Measurements from ENCODE around the gene ART3.
A peak's percentile ranks its signal among the peaks of the same experiment; 100 is the strongest.
"Not testable (repeated sequence)": the region's sequence is repeated elsewhere in the genome, so short reads cannot be mapped to it uniquely, and the experiment has no call there.

ART3 gene, protein sequence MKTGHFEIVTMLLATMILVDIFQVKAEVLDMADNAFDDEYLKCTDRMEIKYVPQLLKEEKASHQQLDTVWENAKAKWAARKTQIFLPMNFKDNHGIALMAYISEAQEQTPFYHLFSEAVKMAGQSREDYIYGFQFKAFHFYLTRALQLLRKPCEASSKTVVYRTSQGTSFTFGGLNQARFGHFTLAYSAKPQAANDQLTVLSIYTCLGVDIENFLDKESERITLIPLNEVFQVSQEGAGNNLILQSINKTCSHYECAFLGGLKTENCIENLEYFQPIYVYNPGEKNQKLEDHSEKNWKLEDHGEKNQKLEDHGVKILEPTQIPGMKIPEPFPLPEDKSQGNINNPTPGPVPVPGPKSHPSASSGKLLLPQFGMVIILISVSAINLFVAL

GRCh38 chr4:76074468-76074867 is at the start of gene ART3:
Gene ART3, plus strand, starts transcription at chr4:76074709. Its CDS starts 1,181 bp downstream, at chr4:76075890.
- H3K9me3 Mint-ChIP-seq = no peaks in the 10 kb centered on the region
- no peak for ATAC-seq
- no peaks in the 10 kb centered on the region for H3K36me3 Mint-ChIP-seq
- H3K4me3 Mint-ChIP-seq = no peak within 1 kb of the TSS
- DNase-seq (ENCODE audit: low spot score in 2 of 2) = no peak
- H3K27ac Mint-ChIP-seq = no peak within 1 kb of the TSS
- H3K4me1 Mint-ChIP-seq = no peaks in the 10 kb centered on the region

- no peak overlapping the region for H3K27ac Mint-ChIP-seq
- H3K9me3 Mint-ChIP-seq = no peaks in the 10 kb centered on the region
- no peaks in the 10 kb centered on the region for H3K36me3 Mint-ChIP-seq
- ATAC-seq (no peak), DNase-seq (ENCODE audit: low spot score in 2 of 2) (no peak)
- peaks cover 15% of the 10 kb centered on the region for H3K4me1 Mint-ChIP-seq
- no peak overlapping the region for H3K4me3 Mint-ChIP-seq
Measured at GRCh38 chr4:76028350-76028765, 46.2 kb upstream of the ART3 start.

DNA sequence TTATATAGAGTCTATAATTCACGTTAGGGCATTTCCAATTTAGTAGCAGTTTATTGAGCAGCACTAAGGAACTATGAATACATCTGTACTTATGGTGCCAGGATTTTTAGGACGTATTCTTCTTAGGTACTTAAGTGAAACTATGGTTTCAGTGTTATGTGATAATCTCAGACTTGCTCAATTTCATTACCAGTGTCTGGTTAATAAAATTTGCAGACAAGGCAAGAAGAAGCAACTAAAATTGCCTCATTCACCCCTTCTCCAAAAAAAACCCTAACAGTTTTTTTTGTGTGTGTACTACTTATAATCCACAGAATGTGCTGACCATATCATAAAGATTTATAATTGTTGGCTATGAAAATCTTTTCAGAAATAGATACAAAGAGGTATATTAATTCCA is 45.2 kb upstream of the ART3 start:
- Mint-ChIP-seq H3K4me1 (peaks cover 9% of the 10 kb centered on the region), H3K9me3 (no peaks in the 10 kb centered on the region), H3K36me3 (no peaks in the 10 kb centered on the region), H3K27ac (no peak overlapping the region), H3K4me3 (no peak overlapping the region)
- ATAC-seq = no peak
- DNase-seq (ENCODE audit: low spot score in 2 of 2) = no peak

- no peaks in the 10 kb centered on the region for H3K4me1 Mint-ChIP-seq
- no peak for DNase-seq (ENCODE audit: low spot score in 2 of 2)
Measured at GRCh38 chr4:76035141-76035540, 39.4 kb upstream of the ART3 start.

GRCh38 chr4:76035799-76036380 is 38.6 kb upstream of the ART3 start, which contains the start of gene CXCL11:
Gene CXCL11, minus strand, starts transcription at chr4:76036070. Its CDS starts 83 bp downstream, at chr4:76035987.
- Mint-ChIP-seq H3K4me1 (no peaks in the 10 kb centered on the region), H3K9me3 (no peaks in the 10 kb centered on the region), H3K4me3 (no peak within 1 kb of the TSS), H3K36me3 (no peaks in the 10 kb centered on the region), H3K27ac (no peak within 1 kb of the TSS)
- DNase-seq (ENCODE audit: low spot score in 2 of 2) = no peak
- ATAC-seq = no peak

More at GRCh38 chr4:76035141-76035540, 39.4 kb upstream of the ART3 start:
- Mint-ChIP-seq H3K4me3 (no peak overlapping the region), H3K9me3 (no peaks in the 10 kb centered on the region), H3K27ac (no peak overlapping the region), H3K36me3 (no peaks in the 10 kb centered on the region)
- ATAC-seq = no peak

GRCh38 chr4:76036855-76037254 is 37.7 kb upstream of the ART3 start:
- Mint-ChIP-seq H3K4me3 (no peak overlapping the region), H3K9me3 (no peaks in the 10 kb centered on the region), H3K4me1 (no peaks in the 10 kb centered on the region), H3K36me3 (no peaks in the 10 kb centered on the region), H3K27ac (no peak overlapping the region)
- DNase-seq (ENCODE audit: low spot score in 2 of 2) (peak in 1 of 2 donors; percentile 42), ATAC-seq (no peak)

DNA sequence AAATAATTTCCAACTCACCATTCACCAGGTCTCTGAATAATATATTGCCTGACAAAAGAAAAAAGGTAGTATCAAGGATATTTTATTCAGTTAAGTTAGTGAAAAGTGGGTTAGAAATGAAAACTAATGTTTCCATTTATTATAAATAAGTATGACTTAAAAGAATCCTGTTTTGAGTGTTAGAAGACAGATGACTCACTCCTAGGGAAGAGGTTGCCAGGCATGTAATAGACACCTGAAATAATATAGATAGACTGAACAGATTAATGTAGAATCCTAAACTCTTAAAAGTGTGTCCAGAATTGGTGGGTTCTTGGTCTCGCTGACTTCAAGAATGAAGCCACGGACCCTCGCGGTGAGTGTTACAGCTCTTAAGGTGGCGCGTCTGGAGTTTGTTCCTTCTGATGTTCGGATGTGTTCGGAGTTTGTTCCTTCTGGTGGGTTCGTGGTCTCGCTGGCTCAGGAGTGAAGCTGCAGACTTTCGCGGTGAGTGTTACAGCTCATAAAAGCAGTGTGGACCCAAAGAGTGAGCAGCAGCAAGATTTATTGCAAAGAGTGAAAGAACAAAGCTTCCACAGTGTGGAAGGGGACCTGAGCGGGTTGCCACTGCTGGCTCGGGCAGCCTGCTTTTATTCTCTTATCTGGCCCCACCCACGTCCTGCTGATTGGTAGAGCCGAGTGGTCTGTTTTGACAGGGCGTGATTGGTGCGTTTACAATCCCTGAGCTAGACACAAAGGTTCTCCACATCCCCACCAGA is 32.1 kb upstream of the ART3 start:
- peaks cover 12% of the 10 kb centered on the region for H3K4me1 Mint-ChIP-seq
- peak overlapping the region; percentile 84 for H3K27ac Mint-ChIP-seq
- not testable (repeated sequence) for H3K9me3 Mint-ChIP-seq; H3K36me3 Mint-ChIP-seq; DNase-seq (ENCODE audit: low spot score in 2 of 2)
- peak overlapping the region; percentile 58 for H3K4me3 Mint-ChIP-seq
- ATAC-seq = peak; percentile 96

- peaks cover 12% of the 10 kb centered on the region for H3K4me1 Mint-ChIP-seq
- not testable (repeated sequence) for H3K4me3 Mint-ChIP-seq; H3K36me3 Mint-ChIP-seq; H3K9me3 Mint-ChIP-seq; H3K27ac Mint-ChIP-seq; ATAC-seq; DNase-seq (ENCODE audit: low spot score in 2 of 2)
Measured at GRCh38 chr4:76043306-76043705, 31.2 kb upstream of the ART3 start.

- H3K9me3 Mint-ChIP-seq; DNase-seq (ENCODE audit: low spot score in 2 of 2); ATAC-seq; H3K4me3 Mint-ChIP-seq; H3K36me3 Mint-ChIP-seq; H3K27ac Mint-ChIP-seq: not testable (repeated sequence)
- peaks cover 12% of the 10 kb centered on the region for H3K4me1 Mint-ChIP-seq
Measured at GRCh38 chr4:76044686-76045085, 29.8 kb upstream of the ART3 start.

GRCh38 chr4:76049860-76050416 is 24.6 kb upstream of the ART3 start:
- H3K27ac Mint-ChIP-seq; H3K9me3 Mint-ChIP-seq; H3K4me1 Mint-ChIP-seq; DNase-seq (ENCODE audit: low spot score in 2 of 2); ATAC-seq; H3K4me3 Mint-ChIP-seq; H3K36me3 Mint-ChIP-seq: not testable (repeated sequence)

DNA sequence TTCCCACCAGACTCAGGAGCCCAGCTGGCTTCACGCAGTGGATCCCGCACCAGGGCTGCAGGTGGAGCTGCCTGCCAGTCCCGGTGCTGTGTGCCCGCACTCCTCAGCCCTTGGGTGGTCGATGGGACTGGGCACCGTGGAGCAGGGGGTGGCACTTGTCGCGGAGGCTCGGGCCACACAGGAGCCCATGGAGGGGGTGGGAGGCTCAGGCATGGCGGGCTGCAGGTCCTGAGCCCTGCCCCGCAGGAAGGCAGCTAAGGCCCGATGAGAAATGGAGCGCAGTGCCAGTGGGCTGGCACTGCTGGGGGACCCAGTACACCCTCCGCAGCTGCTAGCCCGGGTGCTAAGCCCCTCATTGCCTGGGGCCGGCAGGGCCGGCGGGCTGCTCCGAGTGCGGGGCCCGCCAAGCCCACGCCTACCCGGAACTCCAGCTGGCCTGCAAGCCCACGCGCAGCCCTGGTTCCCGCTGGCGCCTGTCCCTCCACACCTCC is 23.9 kb upstream of the ART3 start:
- H3K27ac Mint-ChIP-seq; H3K36me3 Mint-ChIP-seq; H3K4me3 Mint-ChIP-seq; ATAC-seq; H3K4me1 Mint-ChIP-seq; DNase-seq (ENCODE audit: low spot score in 2 of 2); H3K9me3 Mint-ChIP-seq: not testable (repeated sequence)

GRCh38 chr4:76053730-76054129 is 20.8 kb upstream of the ART3 start:
- H3K36me3 Mint-ChIP-seq = peaks cover 5% of the 10 kb centered on the region
- no peak overlapping the region for H3K4me3 Mint-ChIP-seq
- peaks cover 30% of the 10 kb centered on the region for H3K4me1 Mint-ChIP-seq
- H3K9me3 Mint-ChIP-seq = no peaks in the 10 kb centered on the region
- ATAC-seq (no peak), DNase-seq (ENCODE audit: low spot score in 2 of 2) (no peak)
- H3K27ac Mint-ChIP-seq = no peak overlapping the region

DNA sequence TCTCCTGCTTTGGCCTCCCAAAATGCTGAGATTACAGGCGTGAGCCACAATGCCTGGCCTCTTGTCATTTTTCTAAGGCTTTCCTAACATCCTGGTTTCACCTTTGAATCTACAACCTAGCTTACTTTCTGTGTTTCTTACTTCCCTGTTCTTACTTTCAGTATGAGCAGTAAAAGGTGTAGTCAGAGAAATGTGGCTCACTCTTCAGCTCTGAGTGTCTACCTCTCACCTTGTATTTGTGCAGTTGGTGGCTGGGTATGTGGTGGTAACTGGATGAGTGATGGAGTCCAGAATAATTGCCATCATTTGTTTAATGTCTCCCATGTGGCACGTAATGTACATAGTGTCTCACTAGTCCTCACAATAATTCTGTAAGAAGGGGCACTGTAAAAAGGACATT is 19.5 kb upstream of the ART3 start:
- H3K4me3 Mint-ChIP-seq = peak overlapping the region; percentile 10
- H3K9me3 Mint-ChIP-seq = no peaks in the 10 kb centered on the region
- peak in 1 of 2 donors; percentile 60 for DNase-seq (ENCODE audit: low spot score in 2 of 2)
- H3K36me3 Mint-ChIP-seq = peaks cover 5% of the 10 kb centered on the region
- H3K4me1 Mint-ChIP-seq = peaks cover 42% of the 10 kb centered on the region
- peak; percentile 90 for ATAC-seq
- H3K27ac Mint-ChIP-seq = peak overlapping the region; percentile 77

- H3K36me3 Mint-ChIP-seq = peaks cover 5% of the 10 kb centered on the region
- H3K4me3 Mint-ChIP-seq = peak overlapping the region; percentile 10
- peaks cover 46% of the 10 kb centered on the region for H3K4me1 Mint-ChIP-seq
- H3K9me3 Mint-ChIP-seq = no peaks in the 10 kb centered on the region
- no peak for DNase-seq (ENCODE audit: low spot score in 2 of 2)
- H3K27ac Mint-ChIP-seq = peak overlapping the region; percentile 77
- no peak for ATAC-seq
Measured at GRCh38 chr4:76055421-76055820, 19.1 kb upstream of the ART3 start.

DNA sequence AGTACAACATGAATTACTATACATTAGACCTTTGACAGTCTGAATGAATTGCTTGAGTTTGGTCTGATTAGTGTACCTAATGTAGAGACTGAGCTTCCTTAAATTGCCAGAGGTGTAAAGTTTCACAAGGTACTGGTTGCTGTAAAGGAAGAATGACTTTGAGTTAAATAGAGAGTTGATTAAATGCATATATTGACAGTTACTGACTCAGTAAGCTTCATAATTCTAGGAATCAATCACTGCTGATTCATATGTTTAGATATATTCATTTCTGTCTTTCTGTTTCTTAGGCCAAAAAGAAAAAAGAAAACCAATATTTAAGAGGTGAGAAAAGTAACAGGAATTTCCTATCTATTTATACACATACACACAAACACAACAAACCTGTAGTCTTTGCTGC is 16.2 kb upstream of the ART3 start:
- peaks cover 5% of the 10 kb centered on the region for H3K36me3 Mint-ChIP-seq
- no peaks in the 10 kb centered on the region for H3K9me3 Mint-ChIP-seq
- peak overlapping the region; percentile 33 for H3K4me3 Mint-ChIP-seq
- DNase-seq (ENCODE audit: low spot score in 2 of 2) (no peak), ATAC-seq (peak; percentile 84)
- peak overlapping the region; percentile 49 for H3K27ac Mint-ChIP-seq
- H3K4me1 Mint-ChIP-seq = peaks cover 48% of the 10 kb centered on the region

All from stimulated activated effector memory CD8-positive, alpha-beta T cell treated with anti-CD3 and anti-CD28 coated beads, Interleukin-12 subunit alpha, Interleukin-12 subunit beta, amount 100 ng/mL, for 72 hours (primary cell).